GM06990 (cell line): Measurements from ENCODE around the gene COQ5.

Source experiments
- DNase-seq: peaks from one replicate; pipeline ENCODE4 v3.0.0-alpha.2; 2011; ENCODE audit not compliant: insufficient read length; ENCODE audit errors: extremely low read depth
- H3K27me3 ChIP-seq: replicated peaks from 2 replicates; pipeline ENCODE4 v1.6.0; 2011; ENCODE audit warnings: low read length; ENCODE audit not compliant: control insufficient read depth, insufficient read depth
- H3K36me3 ChIP-seq: 2 replicates; pipeline ENCODE4 v1.5.1; 2011; ENCODE audit warnings: low read length; ENCODE audit not compliant: control insufficient read depth, insufficient read depth
- H3K4me3 ChIP-seq: replicated peaks from 2 replicates; pipeline ENCODE4 v1.5.1; 2011; ENCODE audit warnings: low read depth, mild to moderate bottlenecking, control low read depth, low read length
- CTCF ChIP-seq: IDR thresholded peaks from 2 replicates; pipeline ENCODE4 v1.5.1; 2011; ENCODE audit warnings: low read length, control low read depth, mild to moderate bottlenecking, inconsistent platforms; ENCODE audit not compliant: insufficient read depth, poor library complexity, severe bottlenecking

COQ5 gene

DNA sequence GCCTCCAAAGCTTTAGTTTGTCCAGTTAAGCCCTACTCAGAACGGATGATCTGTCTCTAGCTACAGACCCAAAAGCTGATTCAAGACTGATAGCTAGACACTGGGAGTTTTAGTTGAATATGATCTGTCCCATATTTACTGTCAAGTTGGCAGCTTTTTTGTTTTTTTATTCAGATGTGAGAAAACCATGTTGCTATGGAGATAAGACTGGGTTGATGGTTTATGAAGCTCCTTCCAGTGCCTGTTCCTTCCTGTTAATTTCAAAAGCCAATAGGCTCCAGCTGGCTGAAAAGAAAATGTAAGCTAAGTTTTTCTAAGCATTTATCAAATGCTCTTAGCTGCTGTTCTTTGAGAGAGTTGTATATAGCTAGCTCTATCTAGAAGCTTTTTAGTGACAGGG lies 28.4 kb downstream of the COQ5 start:
- no peak for TF ChIP-seq CTCF
- H3K36me3 ChIP-seq = peaks cover 10% of the 10 kb centered on the region
- no peak for DNase-seq
- no peaks in the 10 kb centered on the region for H3K27me3 ChIP-seq
- no peak overlapping the region for H3K4me3 ChIP-seq

GRCh38 chr12:120498870-120499515 lies 30.0 kb downstream of the COQ5 start:
- peaks cover 5% of the 10 kb centered on the region for H3K36me3 ChIP-seq
- no peak overlapping the region for H3K4me3 ChIP-seq
- TF ChIP-seq CTCF = no peak
- no peak for DNase-seq
- H3K27me3 ChIP-seq = no peaks in the 10 kb centered on the region

GRCh38 chr12:120497524-120498150 lies 31.3 kb downstream of the COQ5 start:
- peaks cover 3% of the 10 kb centered on the region for H3K36me3 ChIP-seq
- no peaks in the 10 kb centered on the region for H3K27me3 ChIP-seq
- H3K4me3 ChIP-seq = peak overlapping the region; percentile 93
- TF ChIP-seq CTCF = no peak
- DNase-seq = no peak

- peak; percentile 63 for DNase-seq
- H3K27me3 ChIP-seq = no peaks in the 10 kb centered on the region
- H3K4me3 ChIP-seq = peak overlapping the region; percentile 93
- TF ChIP-seq CTCF = peak; percentile 20
- peaks cover 3% of the 10 kb centered on the region for H3K36me3 ChIP-seq
Observed at GRCh38 chr12:120496413-120497340, 32.3 kb downstream of the COQ5 start.

- peaks cover 7% of the 10 kb centered on the region for H3K36me3 ChIP-seq
- DNase-seq = peak; percentile 98
- TF ChIP-seq CTCF = peak; percentile 4
- peak within 1 kb of the TSS; percentile 93 for H3K4me3 ChIP-seq
- no peaks in the 10 kb centered on the region for H3K27me3 ChIP-seq
Observed at GRCh38 chr12:120495731-120496412, 33.1 kb downstream of the COQ5 start, which contains the start of gene DYNLL1. Gene DYNLL1, plus strand, starts transcription at chr12:120496113. Its CDS starts 309 bp downstream, at chr12:120496422.
